ENCODE data around the gene DRD3. TPM values are rescaled to one million over a fixed set of nuclear protein-coding genes. Genes with fewer than 3 reads are reported as not detected.

Gene DRD3
- total and polyA plus RNA-seq, 4 donors: not detected

GRCh38 chr3:114171677-114172076 lies 7.2 kb downstream of the DRD3 start:
- no peak for DNase-seq (ENCODE audit: low spot score)
- no peak overlapping the region for H3K27ac ChIP-seq (ENCODE audit: low read depth in 1 of 2, low read length in 2 of 2)
- TF ChIP-seq GABPA (IDR thresholded peaks at IDR 0.05 in 1 of 2, conservative IDR thresholded peaks at IDR 0.05 in 1 of 2) (no peak), TAF1 (conservative IDR thresholded peaks at IDR 0.05) (no peak), RXRA (IDR thresholded peaks at IDR 0.05) (no peak), YY1 (IDR thresholded peaks at IDR 0.05) (no peak), NR2F2 (IDR thresholded peaks at IDR 0.05) (no peak), REST (IDR thresholded peaks at IDR 0.05) (no peak), FOXA2 (IDR thresholded peaks at IDR 0.05) (no peak), HNF4A (conservative IDR thresholded peaks at IDR 0.05) (no peak), JUND (IDR thresholded peaks at IDR 0.05) (no peak), ZBTB33 (IDR thresholded peaks at IDR 0.05) (no peak), SP1 (IDR thresholded peaks at IDR 0.05) (no peak)
- TF ChIP-seq, protein P1, sequence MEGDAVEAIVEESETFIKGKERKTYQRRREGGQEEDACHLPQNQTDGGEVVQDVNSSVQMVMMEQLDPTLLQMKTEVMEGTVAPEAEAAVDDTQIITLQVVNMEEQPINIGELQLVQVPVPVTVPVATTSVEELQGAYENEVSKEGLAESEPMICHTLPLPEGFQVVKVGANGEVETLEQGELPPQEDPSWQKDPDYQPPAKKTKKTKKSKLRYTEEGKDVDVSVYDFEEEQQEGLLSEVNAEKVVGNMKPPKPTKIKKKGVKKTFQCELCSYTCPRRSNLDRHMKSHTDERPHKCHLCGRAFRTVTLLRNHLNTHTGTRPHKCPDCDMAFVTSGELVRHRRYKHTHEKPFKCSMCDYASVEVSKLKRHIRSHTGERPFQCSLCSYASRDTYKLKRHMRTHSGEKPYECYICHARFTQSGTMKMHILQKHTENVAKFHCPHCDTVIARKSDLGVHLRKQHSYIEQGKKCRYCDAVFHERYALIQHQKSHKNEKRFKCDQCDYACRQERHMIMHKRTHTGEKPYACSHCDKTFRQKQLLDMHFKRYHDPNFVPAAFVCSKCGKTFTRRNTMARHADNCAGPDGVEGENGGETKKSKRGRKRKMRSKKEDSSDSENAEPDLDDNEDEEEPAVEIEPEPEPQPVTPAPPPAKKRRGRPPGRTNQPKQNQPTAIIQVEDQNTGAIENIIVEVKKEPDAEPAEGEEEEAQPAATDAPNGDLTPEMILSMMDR (IDR thresholded peaks at IDR 0.05; ENCODE audit: low read depth, low read length, missing input control): no peak
- TF ChIP-seq, protein P2, sequence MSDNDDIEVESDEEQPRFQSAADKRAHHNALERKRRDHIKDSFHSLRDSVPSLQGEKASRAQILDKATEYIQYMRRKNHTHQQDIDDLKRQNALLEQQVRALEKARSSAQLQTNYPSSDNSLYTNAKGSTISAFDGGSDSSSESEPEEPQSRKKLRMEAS (IDR thresholded peaks at IDR 0.05): no peak
- no peak overlapping the region for H3K9ac ChIP-seq (ENCODE audit: low read depth in 1 of 2, low read length in 2 of 2)
- no peaks in the 10 kb centered on the region for H3K27me3 ChIP-seq (ENCODE audit: control insufficient read depth in 4 of 4, insufficient read depth in 4 of 4, low read length in 3 of 4)
- H3K4me3 ChIP-seq (ENCODE audit: low read depth in 1 of 3, low read length in 3 of 3): no peak overlapping the region
- H3K36me3 ChIP-seq (ENCODE audit: control insufficient read depth in 4 of 4, insufficient read depth in 3 of 4, low read depth in 1 of 4, low read length in 3 of 4): no peaks in the 10 kb centered on the region
- 89% methylated on average over 7 of the region's 7 CpGs for WGBS
- H3K4me1 ChIP-seq (ENCODE audit: control insufficient read depth in 4 of 4, insufficient read depth in 4 of 4, low read length in 3 of 4): no peaks in the 10 kb centered on the region
- H3K9me3 ChIP-seq (ENCODE audit: control insufficient read depth in 4 of 4, low read length in 3 of 4): no peaks in the 10 kb centered on the region

GRCh38 chr3:114168150-114168549 lies 10.7 kb downstream of the DRD3 start:
- Histone ChIP-seq H3K4me3 (ENCODE audit: low read depth in 1 of 3, low read length in 3 of 3) (no peak overlapping the region), H3K27me3 (ENCODE audit: control insufficient read depth in 4 of 4, insufficient read depth in 4 of 4, low read length in 3 of 4) (no peaks in the 10 kb centered on the region), H3K9ac (ENCODE audit: low read depth in 1 of 2, low read length in 2 of 2) (no peak overlapping the region), H3K4me1 (ENCODE audit: control insufficient read depth in 4 of 4, insufficient read depth in 4 of 4, low read length in 3 of 4) (no peaks in the 10 kb centered on the region), H3K27ac (ENCODE audit: low read depth in 1 of 2, low read length in 2 of 2) (no peak overlapping the region), H3K36me3 (ENCODE audit: control insufficient read depth in 4 of 4, insufficient read depth in 3 of 4, low read depth in 1 of 4, low read length in 3 of 4) (no peaks in the 10 kb centered on the region), H3K9me3 (ENCODE audit: control insufficient read depth in 4 of 4, low read length in 3 of 4) (no peaks in the 10 kb centered on the region)
- TF ChIP-seq HNF4A (conservative IDR thresholded peaks at IDR 0.05) (no peak), JUND (IDR thresholded peaks at IDR 0.05) (no peak), TAF1 (conservative IDR thresholded peaks at IDR 0.05) (no peak), NR2F2 (IDR thresholded peaks at IDR 0.05) (no peak), FOXA1 (IDR thresholded peaks at IDR 0.05) (no peak), YY1 (IDR thresholded peaks at IDR 0.05) (no peak), FOXA2 (IDR thresholded peaks at IDR 0.05) (no peak), REST (IDR thresholded peaks at IDR 0.05) (no peak), RXRA (IDR thresholded peaks at IDR 0.05) (no peak), HNF4G (IDR thresholded peaks at IDR 0.05) (no peak), SP1 (IDR thresholded peaks at IDR 0.05) (no peak), GABPA (IDR thresholded peaks at IDR 0.05 in 1 of 2, conservative IDR thresholded peaks at IDR 0.05 in 1 of 2) (no peak)
- TF ChIP-seq, protein P1 (IDR thresholded peaks at IDR 0.05; ENCODE audit: low read depth, low read length, missing input control): no peak
- 39% methylated on average over 2 of the region's 2 CpGs for WGBS
- DNase-seq (ENCODE audit: low spot score): no peak

Measured in liver (tissue), 9 donors.